ENCODE measurements around the gene PPEF2.

GRCh38 chr4:75820197-75820596 lies 82.1 kb downstream of the PPEF2 start:
- TF ChIP-seq CTCF (conservative IDR thresholded peaks at IDR 0.05 in 1 of 2, IDR thresholded peaks at IDR 0.05 in 1 of 2; ENCODE audit: low read depth in 1 of 2, low read length in 2 of 2) (no peak), EZH2 (IDR thresholded peaks at IDR 0.05; ENCODE audit: low read length, missing control alignments) (no peak)
